Measurements from ENCODE around the gene PFKFB1.

DNA sequence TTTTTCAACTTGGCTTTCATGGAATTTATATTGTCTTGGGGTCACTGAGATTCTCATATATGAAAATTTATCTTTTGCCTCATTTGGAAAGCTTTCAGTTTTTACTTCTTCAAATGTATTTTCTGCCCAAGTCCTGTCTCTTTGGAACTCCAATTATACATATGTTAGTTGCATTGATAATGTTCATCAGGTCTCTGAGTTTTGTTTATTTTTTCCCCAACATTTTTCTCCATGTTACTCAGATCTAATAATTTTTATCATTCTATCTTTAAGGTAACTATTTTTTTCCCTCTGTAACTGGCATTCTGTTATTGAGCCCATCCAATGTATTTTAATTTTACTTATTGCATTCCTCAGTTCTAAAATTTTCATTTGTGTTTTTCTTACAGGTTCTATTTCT lies 84.0 kb downstream of the PFKFB1 start:
- TF ChIP-seq CTCF (conservative IDR thresholded peaks at IDR 0.05; ENCODE audit: low read depth, low read length) (no peak), EZH2 (IDR thresholded peaks at IDR 0.05; ENCODE audit: borderline replicate concordance, low read depth, low read length, poor library complexity, severe bottlenecking) (no peak)
